DND-41 (cell line): ENCODE results near the gene DSTN.

Experiments
- ATAC-seq: fragments of 200-7000 bp; cut with Tn5 transposase; 3 replicates; pipeline ENCODE4 v1.9.1; 2021; ENCODE audit warnings: low read depth; ENCODE audit not compliant: insufficient read depth
- DNase-seq: peaks from one replicate; pipeline ENCODE4 v3.0.0-alpha.2; 2020
- H2AFZ ChIP-seq: 2 replicates; pipeline ENCODE4 v1.6.0; 2012; ENCODE audit warnings: low read depth, low read length
- H3K27ac ChIP-seq: 2 replicates; pipeline ENCODE4 v1.5.1; 2012; ENCODE audit warnings: low read length, inconsistent platforms
- H3K27me3 ChIP-seq: fragments of 200-600 bp; sonication (generic); 2 replicates; pipeline ENCODE4 v1.6.0; 2012; ENCODE audit warnings: low read length, mild to moderate bottlenecking, inconsistent platforms; ENCODE audit not compliant: insufficient read depth, poor library complexity
- H3K36me3 ChIP-seq: 2 replicates; pipeline ENCODE4 v1.5.1; 2012; ENCODE audit warnings: low read length, inconsistent platforms; ENCODE audit not compliant: insufficient read depth
- H3K4me1 ChIP-seq: 2 replicates; pipeline ENCODE4 v1.5.1; 2012; ENCODE audit warnings: mild to moderate bottlenecking, low read length; ENCODE audit not compliant: insufficient read depth
- H3K4me2 ChIP-seq: 2 replicates; pipeline ENCODE4 v1.6.0; 2012; ENCODE audit warnings: mild to moderate bottlenecking, moderate library complexity, low read length, inconsistent platforms; ENCODE audit not compliant: insufficient read depth
- H3K4me3 ChIP-seq, 2 experiments: fragments of 200-600 bp in 1 of 2; shearing (Covaris generic) in 1 of 2; 2 replicates each; pipeline ENCODE4 v1.5.1; 2012 to 2016; ENCODE audit warnings: inconsistent platforms in 2 of 2, low read length in 2 of 2, mild to moderate bottlenecking in 2 of 2, low read depth in 1 of 2, moderate library complexity in 1 of 2
- H3K79me2 ChIP-seq: 2 replicates; pipeline ENCODE4 v1.6.0; 2012; ENCODE audit warnings: low read length, inconsistent platforms; ENCODE audit not compliant: insufficient read depth
- H3K9ac ChIP-seq: 2 replicates; pipeline ENCODE4 v1.6.0; 2012; ENCODE audit warnings: low read depth, mild to moderate bottlenecking, inconsistent platforms, low read length, moderate library complexity
- H3K9me3 ChIP-seq: 2 replicates; pipeline ENCODE4 v1.5.1; 2012; ENCODE audit warnings: low read length, moderate library complexity, mild to moderate bottlenecking, inconsistent platforms; ENCODE audit not compliant: insufficient read depth, severe bottlenecking
- H4K20me1 ChIP-seq: 2 replicates; pipeline ENCODE4 v1.6.0; 2012; ENCODE audit warnings: low read length; ENCODE audit not compliant: insufficient read depth
- EZH2 ChIP-seq: IDR thresholded peaks from 3 replicates; pipeline ENCODE4 v1.6.1; 2012; ENCODE audit warnings: borderline replicate concordance, low read depth, mild to moderate bottlenecking, moderate library complexity, low read length, inconsistent platforms; ENCODE audit not compliant: severe bottlenecking
- TF ChIP-seq, protein P1 (sequence below): IDR thresholded peaks from 2 replicates; pipeline ENCODE4 v1.5.1; 2012; ENCODE audit warnings: borderline replicate concordance, low read length, moderate library complexity, mild to moderate bottlenecking; ENCODE audit not compliant: poor library complexity, severe bottlenecking; ENCODE audit errors: extremely low read depth

DSTN gene

DNA sequence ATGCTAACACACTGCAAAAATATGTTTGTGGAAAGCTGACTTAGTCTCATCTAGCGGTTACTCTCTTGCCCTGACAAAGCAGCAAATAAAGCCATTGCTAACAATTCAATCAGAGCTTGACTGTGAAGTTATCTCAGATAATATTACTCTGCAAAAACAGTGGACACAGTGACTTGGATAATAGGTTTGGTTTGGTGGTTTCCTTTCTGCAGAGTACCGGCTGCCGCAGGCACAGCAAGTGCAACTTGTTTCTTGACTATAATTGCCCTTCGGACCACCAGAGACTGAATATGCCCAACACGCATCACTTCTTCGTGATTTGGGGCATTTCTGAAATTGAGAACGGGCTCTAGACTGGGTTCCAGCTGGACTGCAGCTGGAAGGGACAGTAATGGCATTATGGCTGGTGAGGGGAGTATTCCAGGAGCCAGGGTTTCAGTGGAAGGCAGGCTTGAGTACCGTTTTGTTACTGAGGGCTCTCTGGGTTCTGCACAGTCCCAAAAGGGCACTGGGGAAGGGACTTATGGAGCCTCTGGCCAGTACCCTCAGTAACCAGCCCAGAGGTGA lies 40.0 kb downstream of the DSTN start:
- Histone ChIP-seq H3K4me3 (no peak overlapping the region), H3K4me2 (no peak overlapping the region), H2AFZ (no peak overlapping the region), H3K9me3 (no peaks in the 10 kb centered on the region), H4K20me1 (peaks cover 6% of the 10 kb centered on the region; the same call in 1 of the 2 replicates), H3K9ac (no peak overlapping the region), H3K79me2 (no peaks in the 10 kb centered on the region), H3K36me3 (peaks cover 8% of the 10 kb centered on the region), H3K27ac (no peak overlapping the region), H3K4me1 (no peaks in the 10 kb centered on the region), H3K27me3 (no peaks in the 10 kb centered on the region)
- DNase-seq (no peak), ATAC-seq (no peak)
- no peak for TF ChIP-seq EZH2
- TF ChIP-seq, protein P1, sequence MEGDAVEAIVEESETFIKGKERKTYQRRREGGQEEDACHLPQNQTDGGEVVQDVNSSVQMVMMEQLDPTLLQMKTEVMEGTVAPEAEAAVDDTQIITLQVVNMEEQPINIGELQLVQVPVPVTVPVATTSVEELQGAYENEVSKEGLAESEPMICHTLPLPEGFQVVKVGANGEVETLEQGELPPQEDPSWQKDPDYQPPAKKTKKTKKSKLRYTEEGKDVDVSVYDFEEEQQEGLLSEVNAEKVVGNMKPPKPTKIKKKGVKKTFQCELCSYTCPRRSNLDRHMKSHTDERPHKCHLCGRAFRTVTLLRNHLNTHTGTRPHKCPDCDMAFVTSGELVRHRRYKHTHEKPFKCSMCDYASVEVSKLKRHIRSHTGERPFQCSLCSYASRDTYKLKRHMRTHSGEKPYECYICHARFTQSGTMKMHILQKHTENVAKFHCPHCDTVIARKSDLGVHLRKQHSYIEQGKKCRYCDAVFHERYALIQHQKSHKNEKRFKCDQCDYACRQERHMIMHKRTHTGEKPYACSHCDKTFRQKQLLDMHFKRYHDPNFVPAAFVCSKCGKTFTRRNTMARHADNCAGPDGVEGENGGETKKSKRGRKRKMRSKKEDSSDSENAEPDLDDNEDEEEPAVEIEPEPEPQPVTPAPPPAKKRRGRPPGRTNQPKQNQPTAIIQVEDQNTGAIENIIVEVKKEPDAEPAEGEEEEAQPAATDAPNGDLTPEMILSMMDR: no peak

DNA sequence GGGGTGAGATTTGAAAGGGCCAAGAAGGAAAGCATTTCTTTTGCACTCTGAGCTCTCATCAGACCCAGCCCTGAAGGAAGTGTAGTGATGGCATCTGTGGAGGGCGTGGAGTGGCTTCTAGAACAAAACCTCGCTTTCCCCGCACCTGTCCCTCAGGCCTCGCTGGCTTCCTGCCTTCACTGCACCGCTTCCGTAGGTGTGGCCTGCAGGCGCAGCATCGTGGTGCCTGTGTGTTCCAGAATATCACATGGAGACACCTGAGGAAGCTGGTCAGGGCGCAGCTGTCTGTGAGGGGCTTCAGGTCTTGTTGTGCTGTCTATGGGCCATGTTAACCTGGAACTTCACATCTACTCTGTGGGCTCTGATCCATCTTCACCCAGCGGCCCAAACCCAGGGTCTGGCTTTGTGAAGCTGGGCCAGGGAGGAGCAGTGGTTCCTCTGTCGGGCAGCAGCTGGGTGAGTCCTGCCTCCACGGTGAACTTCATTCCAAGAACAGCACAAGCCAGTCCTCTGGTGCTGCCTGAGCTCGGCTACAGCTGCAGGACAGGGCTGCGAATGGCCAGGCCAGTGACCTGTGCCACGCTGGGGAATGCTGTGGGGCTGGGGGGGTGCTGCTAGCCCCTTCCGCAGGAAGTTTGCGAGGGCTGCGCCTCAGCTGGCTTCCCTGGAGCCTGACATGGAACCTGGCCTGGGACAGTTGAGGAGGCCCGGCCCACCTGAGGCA lies 40.9 kb downstream of the DSTN start:
- DNase-seq (no peak), ATAC-seq (peak; percentile 22; the same call in 1 of the 3 replicates)
- Histone ChIP-seq H3K36me3 (peaks cover 11% of the 10 kb centered on the region), H3K4me3 (no peak overlapping the region), H2AFZ (no peak overlapping the region), H3K9me3 (no peaks in the 10 kb centered on the region), H3K27ac (no peak overlapping the region), H3K4me1 (no peaks in the 10 kb centered on the region), H4K20me1 (peaks cover 6% of the 10 kb centered on the region; the same call in 1 of the 2 replicates), H3K79me2 (no peaks in the 10 kb centered on the region), H3K9ac (no peak overlapping the region), H3K27me3 (no peaks in the 10 kb centered on the region), H3K4me2 (no peak overlapping the region)
- no peak for TF ChIP-seq EZH2
- TF ChIP-seq, protein P1: no peak

DNA sequence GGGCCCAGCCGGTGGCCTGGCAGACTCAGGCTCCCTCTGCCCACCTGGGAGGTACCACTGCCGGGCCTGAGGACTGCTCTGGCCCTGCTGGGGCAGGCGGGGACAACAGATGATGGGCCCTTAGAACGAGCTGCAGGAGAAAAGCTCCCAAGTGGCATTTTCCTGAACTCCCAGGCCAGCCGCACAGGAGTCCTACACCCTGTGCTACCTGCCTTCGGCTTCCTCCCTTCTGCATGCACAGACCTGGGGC lies 41.3 kb downstream of the DSTN start:
- Histone ChIP-seq H4K20me1 (peaks cover 6% of the 10 kb centered on the region; the same call in 1 of the 2 replicates), H3K27me3 (no peaks in the 10 kb centered on the region), H3K4me3 (no peak overlapping the region), H3K27ac (no peak overlapping the region), H3K79me2 (no peaks in the 10 kb centered on the region), H3K36me3 (peaks cover 16% of the 10 kb centered on the region), H3K4me2 (no peak overlapping the region), H3K9me3 (no peaks in the 10 kb centered on the region), H2AFZ (no peak overlapping the region), H3K9ac (no peak overlapping the region), H3K4me1 (no peaks in the 10 kb centered on the region)
- ATAC-seq (peak; percentile 42; the same call in 1 of the 3 replicates), DNase-seq (no peak)
- TF ChIP-seq EZH2: no peak
- TF ChIP-seq, protein P1: peak; percentile 40
